Activated naive CD4-positive, alpha-beta T cell treated with anti-CD3 and anti-CD28 coated beads for 36 hours (primary cell): ENCODE results near the gene SH3GL3. TPM values are rescaled to one million over a fixed set of nuclear protein-coding genes. Genes with fewer than 3 reads are reported as not detected.

Experiments used
- CTCF ChIA-PET: fragments of 350-600 bp; sonication (Branson Sonifier 250); formaldehyde crosslinking; loops from one replicate; lab custom pipeline; 2021; ENCODE audit warnings: antibody characterized with exemption; lab: Charles Lee
- DNase-seq: peaks from one replicate; pipeline ENCODE4 v3.0.0-alpha.2; 2020
- H3K27ac Mint-ChIP-seq: one replicate; pipeline ENCODE4 v1.8.0; 2021; ENCODE audit warnings: mild to moderate bottlenecking, mixed read lengths
- H3K27me3 Mint-ChIP-seq: one replicate; pipeline ENCODE4 v1.8.0; 2021; ENCODE audit warnings: low read depth, mixed read lengths
- H3K36me3 Mint-ChIP-seq: one replicate; pipeline ENCODE4 v1.8.0; 2021; ENCODE audit warnings: low read depth, mixed read lengths
- H3K4me1 Mint-ChIP-seq: one replicate; pipeline ENCODE4 v1.8.0; 2021; ENCODE audit warnings: low read depth, mixed read lengths
- H3K4me3 Mint-ChIP-seq: one replicate; pipeline ENCODE4 v1.8.0; 2021; ENCODE audit warnings: mild to moderate bottlenecking, moderate library complexity, mixed read lengths
- H3K9me3 Mint-ChIP-seq: one replicate; pipeline ENCODE4 v1.8.0; 2021; ENCODE audit warnings: mixed read lengths
- intact Hi-C: fragments of 100-400 bp; cut with micrococcal nuclease; formaldehyde crosslinking; loops from one replicate; pipeline ENCODE4 v1.15.1; 2023
- total RNA-seq, 2 experiments: library from RNA; stranded (reverse); gene quantifications; one replicate each; pipeline ENCODE4 v1.2.3, GENCODE V29; 2021

Gene SH3GL3
- total RNA-seq, 2 experiments from 2014 or later, result not detected

- Mint-ChIP-seq H3K27ac (no peak overlapping the region), H3K4me1 (peaks cover 5% of the 10 kb centered on the region)
- CTCF ChIA-PET, result interaction anchor here (0.5 to 5.9 kb wide), 4 partner anchors 29 to 188 kb away, joined by 3 to 53 read pairs (median 5); no protein-coding TSS in a partner anchor
Measured at GRCh38 chr15:83435782-83436181, 11.4 kb upstream of the SH3GL3 start.

GRCh38 chr15:83436513-83437158 is 10.5 kb upstream of the SH3GL3 start:
- Mint-ChIP-seq H3K4me3 (no peak overlapping the region), H3K9me3 (no peaks in the 10 kb centered on the region), H3K4me1 (peaks cover 5% of the 10 kb centered on the region), H3K27me3 (peaks cover 7% of the 10 kb centered on the region), H3K36me3 (no peaks in the 10 kb centered on the region), H3K27ac (no peak overlapping the region)
- CTCF ChIA-PET, result interaction anchor here (0.5 to 5.9 kb wide), 7 partner anchors 10 to 189 kb away, joined by 3 to 53 read pairs (median 3); no protein-coding TSS in a partner anchor
- intact Hi-C loops, result loop anchor here (5.0 to 10.0 kb wide), 2 partner anchors 424 to 598 kb away; partner anchors contain the start of gene C15orf40
- DNase-seq, result no peak

More at GRCh38 chr15:83435782-83436181, 11.4 kb upstream of the SH3GL3 start:
- no peak for DNase-seq
- Mint-ChIP-seq H3K36me3 (no peaks in the 10 kb centered on the region), H3K27me3 (peaks cover 7% of the 10 kb centered on the region), H3K9me3 (no peaks in the 10 kb centered on the region), H3K4me3 (no peak overlapping the region)
- intact Hi-C loops, result loop anchor here (5.0 to 10.0 kb wide), 2 partner anchors 423 to 599 kb away; partner anchors contain the start of gene C15orf40

GRCh38 chr15:83443076-83443847 is 3.9 kb upstream of the SH3GL3 start:
- Mint-ChIP-seq H3K27ac (no peak overlapping the region), H3K4me1 (peaks cover 13% of the 10 kb centered on the region), H3K4me3 (no peak overlapping the region), H3K27me3 (peaks cover 32% of the 10 kb centered on the region), H3K9me3 (no peaks in the 10 kb centered on the region), H3K36me3 (no peaks in the 10 kb centered on the region)
- CTCF ChIA-PET, result interaction anchor here (1.0 kb wide), 1 partner anchor 115 kb away, joined by 3 read pairs; no protein-coding TSS in a partner anchor
- no peak for DNase-seq
- intact Hi-C loops, result no loop called here

- DNase-seq, result no peak
- H3K27me3 Mint-ChIP-seq, result peaks cover 38% of the 10 kb centered on the region
- no peaks in the 10 kb centered on the region for H3K36me3 Mint-ChIP-seq
- intact Hi-C loops, result no loop called here
- peaks cover 11% of the 10 kb centered on the region for H3K4me1 Mint-ChIP-seq
- H3K27ac Mint-ChIP-seq, result no peak overlapping the region
- H3K9me3 Mint-ChIP-seq, result no peaks in the 10 kb centered on the region
- CTCF ChIA-PET, result interaction anchor here (0.9 to 1.0 kb wide), 2 partner anchors 115 to 198 kb away, joined by 3 read pairs; no protein-coding TSS in a partner anchor
- no peak overlapping the region for H3K4me3 Mint-ChIP-seq
Measured at GRCh38 chr15:83444936-83445335, 2.2 kb upstream of the SH3GL3 start.

- intact Hi-C loops, result no loop called here
- DNase-seq, result no peak
- no peaks in the 10 kb centered on the region for H3K36me3 Mint-ChIP-seq
- no peaks in the 10 kb centered on the region for H3K9me3 Mint-ChIP-seq
- peaks cover 38% of the 10 kb centered on the region for H3K27me3 Mint-ChIP-seq
- no peak overlapping the region for H3K4me3 Mint-ChIP-seq
- H3K27ac Mint-ChIP-seq, result no peak overlapping the region
- peaks cover 11% of the 10 kb centered on the region for H3K4me1 Mint-ChIP-seq
- CTCF ChIA-PET, result interaction anchor here (1.4 kb wide), 1 partner anchor 8 kb away, joined by 3 read pairs; no protein-coding TSS in a partner anchor
Measured at GRCh38 chr15:83445643-83446042, 1.5 kb upstream of the SH3GL3 start.

GRCh38 chr15:83446417-83446816 is 724 bp upstream of the SH3GL3 start:
- Mint-ChIP-seq H3K36me3 (no peaks in the 10 kb centered on the region), H3K27me3 (peaks cover 38% of the 10 kb centered on the region), H3K9me3 (no peaks in the 10 kb centered on the region), H3K27ac (no peak overlapping the region), H3K4me3 (no peak overlapping the region), H3K4me1 (peaks cover 11% of the 10 kb centered on the region)
- DNase-seq, result no peak
- intact Hi-C loops, result no loop called here
- CTCF ChIA-PET, result interaction anchor here (1.4 to 1.7 kb wide), 3 partner anchors 9 to 198 kb away, joined by 3 to 7 read pairs (median 6); no protein-coding TSS in a partner anchor

GRCh38 chr15:83449250-83449671 is 2.1 kb downstream of the SH3GL3 start:
- CTCF ChIA-PET, result no interaction called here
- Mint-ChIP-seq H3K27ac (no peak overlapping the region), H3K4me3 (no peak overlapping the region), H3K4me1 (peaks cover 11% of the 10 kb centered on the region), H3K9me3 (no peaks in the 10 kb centered on the region), H3K36me3 (no peaks in the 10 kb centered on the region), H3K27me3 (peaks cover 33% of the 10 kb centered on the region)
- DNase-seq, result no peak
- intact Hi-C loops, result no loop called here

- intact Hi-C loops, result no loop called here
- peaks cover 33% of the 10 kb centered on the region for H3K27me3 Mint-ChIP-seq
- CTCF ChIA-PET, result no interaction called here
- no peak overlapping the region for H3K27ac Mint-ChIP-seq
- no peaks in the 10 kb centered on the region for H3K9me3 Mint-ChIP-seq
- no peaks in the 10 kb centered on the region for H3K36me3 Mint-ChIP-seq
- no peak overlapping the region for H3K4me3 Mint-ChIP-seq
- no peak for DNase-seq
- peaks cover 11% of the 10 kb centered on the region for H3K4me1 Mint-ChIP-seq
Measured at GRCh38 chr15:83449937-83450506, 2.9 kb downstream of the SH3GL3 start.

- H3K27ac Mint-ChIP-seq, result no peak overlapping the region
- CTCF ChIA-PET, result no interaction called here
- intact Hi-C loops, result no loop called here
- no peaks in the 10 kb centered on the region for H3K9me3 Mint-ChIP-seq
- no peaks in the 10 kb centered on the region for H3K36me3 Mint-ChIP-seq
- peaks cover 8% of the 10 kb centered on the region for H3K27me3 Mint-ChIP-seq
- DNase-seq, result no peak
- no peak overlapping the region for H3K4me3 Mint-ChIP-seq
- no peaks in the 10 kb centered on the region for H3K4me1 Mint-ChIP-seq
Measured at GRCh38 chr15:83457149-83457548, 10.0 kb downstream of the SH3GL3 start.

- Mint-ChIP-seq H3K36me3 (no peaks in the 10 kb centered on the region), H3K4me3 (no peak overlapping the region), H3K9me3 (no peaks in the 10 kb centered on the region), H3K27me3 (peaks cover 8% of the 10 kb centered on the region), H3K4me1 (no peaks in the 10 kb centered on the region), H3K27ac (no peak overlapping the region)
- DNase-seq, result no peak
- intact Hi-C loops, result no loop called here
- CTCF ChIA-PET, result no interaction called here
Measured at GRCh38 chr15:83458381-83458780, 11.2 kb downstream of the SH3GL3 start.

GRCh38 chr15:83462026-83462425 is 14.9 kb downstream of the SH3GL3 start:
- no peak overlapping the region for H3K4me3 Mint-ChIP-seq
- H3K4me1 Mint-ChIP-seq, result no peaks in the 10 kb centered on the region
- H3K27ac Mint-ChIP-seq, result no peak overlapping the region
- H3K27me3 Mint-ChIP-seq, result peaks cover 10% of the 10 kb centered on the region
- intact Hi-C loops, result no loop called here
- no peak for DNase-seq
- no peaks in the 10 kb centered on the region for H3K36me3 Mint-ChIP-seq
- CTCF ChIA-PET, result no interaction called here
- H3K9me3 Mint-ChIP-seq, result no peaks in the 10 kb centered on the region

GRCh38 chr15:83462953-83463433 is 15.9 kb downstream of the SH3GL3 start:
- peaks cover 10% of the 10 kb centered on the region for H3K27me3 Mint-ChIP-seq
- DNase-seq, result no peak
- no peaks in the 10 kb centered on the region for H3K36me3 Mint-ChIP-seq
- no peak overlapping the region for H3K4me3 Mint-ChIP-seq
- CTCF ChIA-PET, result no interaction called here
- no peaks in the 10 kb centered on the region for H3K4me1 Mint-ChIP-seq
- intact Hi-C loops, result no loop called here
- H3K27ac Mint-ChIP-seq, result no peak overlapping the region
- no peaks in the 10 kb centered on the region for H3K9me3 Mint-ChIP-seq
